Stimulated activated CD8-positive, alpha-beta memory T cell treated with anti-CD3 and anti-CD28 coated beads, Interleukin-15, amount 100 ng/mL, for 1 hour (primary cell): ENCODE measurements around the gene CPEB1.

Source experiments
- DNase-seq: peaks from one replicate; pipeline ENCODE4 v3.0.0-alpha.2; 2020; ENCODE audit warnings: low read depth

Gene CPEB1

DNA sequence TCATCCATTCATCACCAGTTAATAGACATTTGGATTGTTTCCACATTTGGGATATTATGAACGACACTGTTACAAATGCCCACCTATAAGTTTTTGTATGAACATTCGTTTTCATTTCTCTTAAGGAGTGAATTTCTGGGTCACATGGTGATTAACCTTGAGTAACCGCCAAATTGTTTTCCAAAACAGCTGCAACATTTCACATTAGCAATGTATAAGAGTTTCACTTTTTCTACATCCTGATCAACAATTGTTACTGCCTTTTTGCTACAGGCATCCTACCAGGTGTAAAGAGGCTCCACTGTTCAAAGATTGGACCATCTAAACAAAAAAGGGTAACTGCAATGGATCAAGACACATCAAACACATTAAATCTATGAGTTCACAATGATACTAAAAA, 52.0 kb downstream of the CPEB1 start:
- no peak for DNase-seq

DNA sequence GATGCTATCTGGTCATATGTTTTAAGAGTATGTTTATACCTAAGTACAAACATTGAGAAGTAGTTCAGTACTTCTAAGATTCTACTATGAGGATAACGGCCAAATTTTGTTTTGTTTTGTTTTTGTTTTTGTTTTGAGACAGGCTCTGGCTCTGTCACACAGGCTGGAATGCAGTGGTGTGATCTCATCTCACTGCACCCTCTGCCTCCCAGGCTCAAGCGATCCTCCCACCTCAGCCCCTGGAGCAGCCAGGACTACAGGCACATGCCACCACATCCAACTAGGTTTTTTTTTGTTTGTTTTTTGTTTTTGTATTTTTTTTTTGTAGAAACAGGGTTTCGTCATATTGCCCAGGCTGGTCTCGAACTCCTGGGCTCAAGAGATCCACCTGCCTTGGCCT, 59.4 kb downstream of the CPEB1 start:
- no peak for DNase-seq

DNA sequence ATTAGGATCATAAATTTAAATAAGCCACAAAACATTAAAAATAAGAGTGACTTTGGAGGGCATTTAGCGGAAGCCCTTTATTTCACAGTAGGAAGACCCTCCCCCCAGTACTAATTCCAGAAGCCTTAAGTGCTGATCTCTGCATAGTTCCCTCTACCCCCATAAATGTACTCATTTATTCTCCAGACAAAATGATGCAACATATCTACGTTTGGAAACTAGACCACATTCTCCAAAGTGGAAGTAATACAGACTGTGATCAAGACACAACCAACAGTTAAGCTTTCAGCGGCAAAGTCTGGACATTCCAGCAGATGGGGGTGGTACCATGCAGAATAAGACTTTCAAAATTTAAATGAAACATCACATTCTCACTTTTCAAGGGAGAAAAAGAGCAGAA, 62.1 kb downstream of the CPEB1 start:
- no peak for DNase-seq

DNA sequence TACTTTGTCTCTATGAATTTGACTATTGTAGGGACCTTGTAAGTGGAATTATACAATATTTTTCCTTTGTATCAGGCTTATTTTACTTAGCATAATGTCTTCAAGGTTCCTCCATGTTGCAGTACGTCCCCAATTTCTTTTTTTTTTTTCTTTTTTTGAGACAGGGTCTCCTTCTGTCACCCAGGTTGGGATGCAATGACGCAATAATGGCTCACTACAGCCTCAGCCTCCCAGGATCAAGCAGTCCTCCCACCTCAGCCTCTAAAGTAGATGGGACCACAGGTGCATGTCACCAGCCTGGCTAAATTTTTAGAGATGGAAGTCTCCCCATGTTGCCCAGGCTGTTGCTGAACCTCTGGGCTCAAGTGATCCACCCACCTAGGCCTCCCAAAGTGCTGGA, 66.5 kb downstream of the CPEB1 start:
- no peak for DNase-seq

DNA sequence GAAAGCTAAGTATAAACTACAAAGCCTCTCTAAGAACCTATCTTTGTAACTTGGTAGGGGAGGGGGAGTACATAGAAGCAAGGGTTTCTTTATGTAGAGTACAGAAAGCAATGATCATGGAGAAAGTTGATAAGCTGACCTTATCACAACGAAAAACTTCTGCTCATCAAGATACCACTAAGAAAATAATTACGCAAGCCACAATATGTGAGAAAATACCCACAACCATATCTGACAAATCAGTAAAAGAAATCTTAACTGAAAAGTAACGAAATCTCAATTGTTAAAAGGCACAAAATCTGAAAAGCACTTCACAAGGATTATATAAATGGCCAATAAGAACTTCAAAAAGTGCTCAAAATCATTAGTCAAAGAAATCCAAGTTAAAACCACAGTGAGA, 71.8 kb downstream of the CPEB1 start:
- no peak for DNase-seq

DNA sequence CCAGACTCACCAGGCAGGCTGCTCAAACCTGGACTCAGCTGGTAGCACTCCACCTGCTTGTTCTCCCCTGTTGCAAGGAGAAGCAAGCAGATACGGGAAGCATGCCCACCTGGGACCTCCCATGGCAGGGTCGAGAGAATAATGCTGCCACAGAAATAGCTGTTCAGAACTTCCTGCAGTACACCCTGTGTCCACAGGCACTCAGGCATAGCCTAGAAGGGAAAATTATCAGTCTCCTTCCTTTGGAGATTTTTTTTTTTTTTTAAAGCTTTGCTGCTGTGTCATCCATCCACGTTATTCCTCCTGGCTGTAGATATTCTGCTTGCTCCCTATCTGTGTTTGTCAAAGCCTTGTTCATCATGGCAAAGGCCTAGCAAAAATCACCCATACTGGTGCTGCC, 74.2 kb downstream of the CPEB1 start:
- DNase-seq: no peak

DNA sequence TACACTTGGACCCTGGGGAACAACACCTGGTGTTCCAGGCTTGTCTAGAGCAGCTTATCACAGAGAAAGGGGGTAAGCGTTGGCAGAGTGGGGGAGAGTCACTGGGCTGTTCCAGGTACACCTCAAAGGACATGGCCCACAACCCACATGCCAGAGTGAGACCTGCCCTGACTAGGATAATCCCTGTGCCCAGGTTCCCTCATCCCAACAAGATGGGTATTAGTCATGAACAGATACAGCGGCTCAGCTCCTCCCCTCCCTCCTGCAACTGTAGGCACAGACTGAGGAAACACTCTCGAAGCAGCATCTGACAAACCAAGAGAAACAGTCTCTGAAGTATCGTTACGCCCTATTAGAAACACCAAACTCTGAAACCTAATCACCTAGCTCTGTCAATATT, 74.9 kb downstream of the CPEB1 start:
- DNase-seq: no peak

DNA sequence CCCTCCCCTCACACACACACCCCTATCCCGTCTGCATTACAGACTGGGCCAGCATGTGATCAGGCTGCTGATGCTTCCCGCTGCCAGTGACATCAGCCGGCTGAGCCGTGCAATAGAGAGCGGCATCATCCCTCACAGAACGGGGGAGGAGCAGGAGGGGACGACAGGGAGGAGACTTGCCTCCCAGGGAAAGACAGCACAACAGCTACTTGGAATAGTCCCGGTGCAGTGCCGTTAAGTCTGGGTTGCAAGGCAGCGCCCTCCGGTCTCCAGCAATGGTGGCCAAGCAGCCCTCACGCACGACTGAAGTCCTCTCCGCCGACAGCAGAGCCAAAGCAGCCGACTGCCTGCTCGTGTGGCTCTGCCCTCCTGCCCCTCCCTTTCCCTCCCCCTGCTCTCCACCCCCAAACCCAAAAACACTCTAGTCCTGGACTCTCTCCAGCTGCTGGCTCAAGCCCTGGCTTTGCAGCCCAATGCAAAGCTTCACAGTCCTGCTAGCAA, 75.4 kb downstream of the CPEB1 start:
- no peak for DNase-seq

DNA sequence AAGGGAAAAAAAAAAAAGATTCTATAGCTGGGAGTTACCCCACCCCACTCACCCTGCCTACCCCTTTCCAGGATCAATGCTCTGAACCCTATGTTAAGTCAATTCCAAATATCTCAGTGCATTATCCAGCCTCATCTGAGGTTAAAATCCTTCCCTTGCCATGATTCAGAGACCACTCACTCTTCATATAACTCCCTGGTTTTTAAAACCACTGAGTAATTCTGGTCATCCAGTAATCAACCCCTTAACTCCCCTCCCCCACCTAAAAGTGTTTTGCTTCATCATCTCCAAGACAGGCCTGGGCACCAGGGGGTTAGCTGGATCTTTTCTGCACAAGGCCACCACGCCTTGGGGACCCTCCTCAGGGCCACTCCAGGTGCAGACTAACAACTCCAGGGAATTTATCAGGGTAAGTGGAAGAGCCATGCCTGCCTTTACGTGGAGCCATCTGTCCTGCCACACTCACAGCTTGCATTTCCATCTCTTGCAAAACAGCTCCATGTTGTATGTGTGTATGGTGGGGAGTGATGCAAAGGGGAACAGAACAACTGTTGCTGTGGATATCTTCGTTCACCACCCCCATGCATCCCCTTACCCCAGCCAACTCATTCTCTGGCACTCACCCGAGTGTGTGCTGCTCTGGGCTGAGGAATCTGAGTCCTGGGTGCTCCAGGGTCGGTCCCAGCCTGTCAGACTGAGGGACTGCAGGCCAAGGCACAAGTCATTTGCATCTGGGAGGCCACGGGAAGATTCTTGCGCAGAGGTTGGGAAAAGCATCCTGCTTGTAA, 76.2 kb downstream of the CPEB1 start:
- DNase-seq: no peak

DNA sequence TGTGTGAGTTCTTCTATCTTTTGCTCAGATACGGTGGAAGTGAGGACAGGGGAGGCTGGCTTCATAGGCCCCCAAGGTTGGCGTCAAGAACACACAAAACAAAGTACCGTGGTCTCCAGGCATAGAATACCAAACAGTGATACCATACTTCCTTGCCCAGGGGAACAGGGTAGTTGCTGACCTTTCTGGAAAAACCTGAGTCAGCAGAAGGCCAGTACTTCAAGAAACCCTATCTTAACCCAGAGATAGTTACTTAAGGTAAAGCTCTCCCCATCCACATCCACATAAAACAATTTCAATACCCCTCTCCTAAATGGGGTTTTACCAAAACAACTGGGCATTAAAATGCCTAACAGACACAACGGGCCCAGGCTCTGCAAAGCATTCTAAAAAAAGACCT, 77.3 kb downstream of the CPEB1 start:
- no peak for DNase-seq

DNA sequence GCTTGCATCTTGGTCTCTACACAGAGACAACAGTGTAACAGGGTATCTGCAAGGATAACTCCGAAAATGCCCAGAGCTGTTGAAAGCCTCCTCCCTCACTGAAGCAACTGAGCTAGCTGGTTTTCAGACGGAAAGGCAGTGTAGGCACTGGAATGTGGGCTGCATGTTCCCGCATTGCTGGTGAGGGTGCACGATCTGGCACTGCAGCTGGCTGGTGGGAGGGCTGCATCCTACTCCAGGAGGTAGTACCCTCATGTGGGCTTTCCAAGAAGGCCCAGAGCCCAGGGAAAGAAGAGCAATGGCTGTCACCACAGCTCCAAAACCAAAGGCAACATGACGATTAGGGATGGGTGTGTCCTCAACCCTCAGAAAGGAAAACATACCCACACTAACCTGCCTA, 78.2 kb downstream of the CPEB1 start:
- no peak for DNase-seq

DNA sequence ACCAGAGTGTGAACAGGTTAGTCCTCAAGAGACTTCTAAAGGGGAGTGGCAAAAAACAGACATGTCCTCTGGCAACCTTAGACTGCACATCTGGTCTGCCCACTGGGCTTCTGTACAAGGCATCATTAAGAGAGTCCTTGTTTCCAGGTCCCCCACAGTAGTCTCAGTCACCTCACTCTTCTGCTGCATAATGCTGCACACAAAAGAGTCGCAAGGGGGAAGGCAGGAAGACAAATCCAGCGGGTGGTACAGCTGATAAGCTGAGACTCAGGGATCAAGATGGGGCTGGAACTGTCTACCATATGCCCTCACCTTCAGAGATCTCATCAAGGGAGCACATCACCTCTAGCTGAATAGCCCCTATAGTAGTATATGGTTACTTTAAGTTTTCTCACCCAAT, 79.5 kb downstream of the CPEB1 start:
- no peak for DNase-seq

DNA sequence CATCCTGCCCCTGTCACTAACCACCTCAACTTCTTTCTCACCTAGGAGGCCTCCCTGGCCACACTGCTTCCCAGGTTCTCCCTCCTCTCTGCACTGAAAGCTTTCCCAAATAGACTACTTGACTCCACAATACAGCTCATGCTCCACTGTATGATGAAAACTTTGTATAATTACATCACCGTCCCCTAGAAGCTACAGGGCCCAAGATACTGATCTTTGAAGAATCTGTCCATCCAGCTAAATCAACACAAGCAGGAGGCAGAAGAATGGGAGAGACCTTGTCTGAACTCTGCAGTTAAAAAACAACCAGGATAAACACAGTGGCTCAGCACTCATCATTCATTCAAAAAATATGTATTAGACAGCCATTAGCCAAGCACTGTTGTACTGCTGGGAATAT, 80.5 kb downstream of the CPEB1 start:
- DNase-seq: no peak

DNA sequence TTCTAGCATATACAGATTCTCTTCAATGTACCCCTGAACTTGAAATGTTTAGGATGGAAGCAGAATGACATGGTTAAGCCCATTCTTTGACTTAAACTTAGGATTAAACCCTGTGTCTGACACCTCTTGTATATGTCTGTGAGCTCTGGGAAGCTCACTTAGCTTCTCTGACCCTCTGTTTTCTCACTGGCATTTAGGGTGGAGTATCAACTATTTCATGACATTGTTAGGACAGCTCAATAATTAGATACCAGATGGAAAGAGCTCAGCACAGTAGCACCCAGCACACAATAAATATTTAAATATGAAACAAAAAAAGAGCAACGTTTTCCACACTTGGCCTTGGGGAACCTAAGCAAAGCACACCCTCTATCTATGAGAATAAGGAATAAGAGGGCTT, 88.7 kb downstream of the CPEB1 start:
- DNase-seq: no peak

DNA sequence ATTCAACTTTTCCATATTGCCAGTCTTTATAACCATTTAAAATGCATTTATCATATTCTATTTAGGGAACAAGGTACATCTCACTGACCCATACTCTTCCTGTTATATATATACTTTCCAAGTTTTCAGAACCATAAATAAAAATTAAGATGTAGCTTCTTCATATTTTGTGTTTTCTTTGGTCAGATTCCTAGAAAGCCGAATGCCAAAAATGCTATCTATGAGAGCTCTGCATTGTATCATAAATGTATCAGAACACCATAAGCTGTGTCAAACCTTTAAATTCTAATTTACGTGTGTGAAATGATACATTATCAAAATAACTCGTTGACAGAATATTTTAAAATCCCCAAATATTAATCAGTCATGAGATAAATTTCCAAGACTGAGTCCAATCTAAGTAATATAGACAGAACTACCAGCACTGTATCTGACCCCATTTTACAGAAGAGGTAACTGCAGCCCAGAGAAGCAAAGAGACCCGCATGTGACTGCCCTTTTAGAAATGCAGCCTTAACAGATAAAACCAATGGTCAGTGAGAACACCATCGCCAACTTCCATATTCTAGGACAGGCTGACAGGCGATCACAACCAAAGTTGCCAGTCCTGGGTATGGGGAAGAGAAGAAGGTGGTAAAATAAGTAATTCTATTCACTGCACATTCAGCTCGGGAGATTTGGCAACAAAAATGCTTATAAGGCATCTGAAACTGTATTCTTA, 90.7 kb downstream of the CPEB1 start:
- no peak for DNase-seq

DNA sequence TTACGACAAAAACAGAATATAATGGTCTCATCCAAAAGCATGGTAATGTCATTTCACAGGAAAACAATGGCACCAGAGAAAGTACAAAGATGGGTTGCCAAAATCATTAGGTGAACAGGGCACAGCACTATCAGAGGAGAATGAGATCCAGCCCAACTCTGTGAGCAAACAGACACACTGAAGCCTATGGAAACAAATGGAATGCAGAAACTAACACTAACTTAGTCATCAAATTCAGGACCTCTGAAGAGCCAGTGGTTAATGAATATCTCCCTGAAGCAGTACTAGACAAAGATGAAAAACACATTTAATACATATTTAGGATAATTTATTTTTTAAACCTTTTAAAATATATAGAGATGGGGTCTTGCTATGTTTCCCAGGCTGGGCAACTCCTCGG, 92.3 kb downstream of the CPEB1 start:
- no peak for DNase-seq

DNA sequence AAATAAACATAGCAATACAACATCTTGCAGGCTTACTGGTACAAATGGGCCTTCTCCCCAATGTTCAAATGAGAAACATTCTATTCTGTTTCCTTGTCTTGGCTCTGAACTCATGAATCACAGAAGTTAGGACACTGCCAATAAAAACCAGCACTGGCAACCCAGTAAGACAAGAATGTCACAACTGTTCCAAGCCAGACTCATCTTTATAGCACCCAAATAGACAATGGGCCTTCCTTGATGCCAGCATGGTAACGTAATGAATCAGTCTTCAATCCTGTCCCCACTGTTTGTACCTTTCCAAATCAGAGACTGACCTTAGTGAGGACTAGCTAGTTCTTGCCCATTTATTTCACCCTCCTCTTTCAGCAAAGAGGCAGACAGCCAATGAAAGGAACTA, 92.8 kb downstream of the CPEB1 start:
- no peak for DNase-seq

DNA sequence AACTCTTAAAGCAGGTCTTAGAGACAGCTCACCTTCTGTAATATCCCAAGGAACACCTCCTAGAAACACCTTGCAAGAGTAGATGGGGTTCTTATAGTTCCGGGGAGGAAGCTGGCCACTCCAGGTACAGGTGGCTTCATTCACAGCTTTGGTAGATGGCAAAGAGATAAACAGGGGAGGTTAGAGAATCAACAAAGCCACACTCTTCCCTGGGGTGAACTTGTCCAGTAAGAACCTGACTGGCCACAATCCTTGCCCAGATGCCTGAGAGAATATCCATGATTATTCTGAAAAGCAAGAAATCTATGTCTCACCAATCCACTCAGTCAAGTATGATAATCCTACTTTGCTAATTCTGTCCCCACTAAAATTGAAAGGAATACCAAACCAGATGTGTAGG, 93.3 kb downstream of the CPEB1 start:
- no peak for DNase-seq

DNA sequence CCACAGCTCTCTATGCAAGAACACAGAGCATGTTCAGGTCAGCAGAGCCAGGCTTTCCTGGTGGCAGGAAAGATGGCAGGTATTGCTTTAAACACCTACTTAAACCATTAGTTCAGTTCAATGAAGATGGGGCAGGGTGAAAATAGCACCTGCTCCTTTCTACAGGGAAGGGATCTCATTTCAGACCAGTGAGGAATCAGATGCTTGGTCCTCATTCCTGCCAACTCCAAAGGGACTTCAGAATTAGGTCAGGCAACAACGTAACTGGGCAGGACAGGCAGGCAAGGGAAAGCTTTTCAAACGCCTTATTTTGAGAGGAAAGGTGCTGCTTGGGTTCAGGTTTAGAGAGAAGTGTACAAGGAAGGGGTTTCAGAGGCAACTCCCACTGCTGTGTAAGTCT, 94.3 kb downstream of the CPEB1 start:
- DNase-seq: no peak

DNA sequence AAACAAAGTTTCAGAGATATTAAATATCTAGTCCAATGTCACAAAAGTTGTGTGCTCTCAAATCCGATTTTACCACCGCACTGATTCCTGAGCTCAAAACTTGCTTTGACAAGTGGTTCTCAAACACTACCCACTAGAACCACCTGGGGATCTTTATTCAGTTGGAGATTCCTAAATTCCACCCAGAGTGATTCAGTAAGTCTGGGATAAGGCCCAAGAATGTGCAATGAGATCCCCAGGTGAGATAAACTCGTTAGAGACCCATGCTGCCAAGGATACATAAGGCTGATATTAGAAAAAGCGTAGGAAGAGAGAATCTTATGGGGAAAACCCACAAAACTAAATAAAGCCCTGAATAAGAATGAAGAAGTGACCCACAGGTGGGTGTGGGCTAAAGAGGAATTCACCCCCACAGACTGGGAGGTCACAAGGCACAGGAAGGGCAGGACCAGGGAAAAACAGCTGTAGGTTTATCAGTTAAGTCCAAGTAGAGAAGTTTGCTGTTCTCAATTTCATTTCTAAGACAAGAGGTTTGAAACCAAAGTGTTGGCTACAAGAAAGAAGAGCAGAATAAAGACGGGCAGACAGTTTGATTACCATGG, 95.4 kb downstream of the CPEB1 start:
- no peak for DNase-seq

DNA sequence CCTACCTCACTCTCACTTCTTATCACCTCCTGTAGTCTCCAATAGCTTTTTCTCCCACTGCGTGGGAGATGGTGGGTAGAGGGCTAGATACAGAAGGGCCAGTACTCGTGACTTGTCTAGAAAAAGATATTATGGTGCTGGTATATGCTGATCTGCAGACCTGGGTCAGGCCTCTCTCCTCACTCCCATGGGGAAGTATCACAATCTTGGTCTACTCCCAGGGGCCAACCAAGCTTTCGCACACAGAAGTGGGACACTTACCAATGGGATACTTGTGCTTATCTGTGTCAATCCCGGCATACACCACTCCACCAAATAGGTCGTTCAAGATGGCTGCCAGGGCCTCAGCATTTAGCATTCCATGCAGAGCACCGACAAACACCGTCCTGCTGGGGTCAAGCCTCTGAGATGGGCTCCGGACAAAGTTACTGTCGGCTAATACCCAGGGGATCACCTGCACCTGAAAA, 97.9 kb downstream of the CPEB1 start:
- DNase-seq: no peak

DNA sequence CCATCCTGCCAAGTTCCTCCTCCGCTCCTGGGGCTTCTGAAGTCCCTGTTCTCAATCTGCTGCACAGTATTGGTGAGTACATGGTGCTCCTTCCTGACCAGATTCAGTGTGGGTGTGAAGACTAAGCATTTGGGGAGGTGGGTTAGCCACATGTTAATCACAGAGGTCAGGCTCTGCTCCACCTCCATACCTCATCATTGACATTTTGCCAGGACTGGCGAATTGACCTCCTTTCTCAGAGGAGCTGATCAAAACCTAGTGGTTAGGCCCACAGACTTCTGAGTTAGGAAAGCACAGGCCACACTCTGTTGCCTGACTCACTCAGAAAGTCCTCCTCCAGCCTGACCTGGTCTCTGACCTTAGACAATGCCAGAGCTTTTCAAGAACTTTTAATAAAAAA, 98.5 kb downstream of the CPEB1 start:
- no peak for DNase-seq

DNA sequence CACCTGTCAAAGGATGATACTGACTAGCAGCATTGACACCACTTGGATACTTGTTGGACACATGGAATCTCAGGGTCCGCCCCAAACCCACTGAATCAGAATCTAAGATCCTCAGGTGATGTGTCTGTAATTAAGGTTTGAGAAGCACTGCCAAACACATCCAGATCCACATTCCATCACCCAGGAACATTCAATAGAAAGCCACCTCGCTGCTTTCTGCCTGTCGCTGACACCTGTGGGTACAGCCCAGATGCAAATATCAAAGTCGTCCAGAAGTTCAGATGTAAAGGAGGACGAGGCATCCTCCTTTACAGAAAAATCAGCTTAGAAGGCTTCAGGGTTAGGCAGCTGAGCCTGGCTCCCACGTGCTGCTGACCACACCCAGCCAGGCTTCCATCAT, 101.7 kb downstream of the CPEB1 start:
- DNase-seq: no peak
